BLaER1 treated with 17β-estradiol and CSF1 and Interleukin-3, amounts not matched to agents 10 nM and 100 nM (cell line): ENCODE data around the gene CDC42BPA.
"Not testable (repeated sequence)": the region's sequence is repeated elsewhere in the genome, so short reads cannot be mapped to it uniquely, and the experiment has no call there.

ENCODE experiments used
- H3K27ac ChIP-seq, 11 experiments: shearing (Covaris generic); formaldehyde crosslinking; 2 replicates each; pipeline ENCODE4 v1.8.1; 2022
- H3K27me3 ChIP-seq, 11 experiments: shearing (Covaris generic); formaldehyde crosslinking; 2 replicates each; pipeline ENCODE4 v1.8.1; 2022
- H3K36me3 ChIP-seq, 11 experiments: shearing (Covaris generic); formaldehyde crosslinking; 2 replicates each; pipeline ENCODE4 v1.8.1; 2022
- H3K4me1 ChIP-seq, 10 experiments: shearing (Covaris generic); formaldehyde crosslinking; 2 replicates each; pipeline ENCODE4 v1.8.1; 2022
- H3K4me2 ChIP-seq, 11 experiments: shearing (Covaris generic); formaldehyde crosslinking; 2 replicates each; pipeline ENCODE4 v1.8.1; 2022
- H3K4me3 ChIP-seq, 10 experiments: shearing (Covaris generic); formaldehyde crosslinking; 2 replicates each; pipeline ENCODE4 v1.8.1; 2022
- H3K9ac ChIP-seq, 11 experiments: shearing (Covaris generic); formaldehyde crosslinking; 2 replicates each; pipeline ENCODE4 v1.8.1; 2022
- H3K9me3 ChIP-seq, 11 experiments: shearing (Covaris generic); formaldehyde crosslinking; replicated peaks in 1 of 11; 2 replicates each; pipeline ENCODE4 v1.8.1; 2022
- H4K20me1 ChIP-seq, 11 experiments: shearing (Covaris generic); formaldehyde crosslinking; 2 replicates each; pipeline ENCODE4 v1.8.1; 2022
- Cebpa-rat ChIP-seq, 11 experiments: shearing (Covaris generic); IDR thresholded peaks; 2 replicates each; pipeline ENCODE4 v1.8.1; 2022

Gene CDC42BPA

GRCh38 chr1:227257964-227258363, 60.3 kb downstream of the CDC42BPA start:
- Histone ChIP-seq H3K4me3 (no peak overlapping the region), H3K9me3 (no peaks in the 10 kb centered on the region), H3K36me3 (no peaks in the 10 kb centered on the region), H3K27ac (no peak overlapping the region), H4K20me1 (peaks cover 0 to 14% (median 0%) of the 10 kb centered on the region in 11 experiments; a peak in 1 of 22 replicates), H3K4me1 (no peaks in the 10 kb centered on the region), H3K4me2 (no peak overlapping the region), H3K9ac (no peak overlapping the region), H3K27me3 (no peaks in the 10 kb centered on the region)
- no peak for TF ChIP-seq Cebpa-rat (IDR thresholded peaks at IDR 0.05)

- no peak for TF ChIP-seq Cebpa-rat (IDR thresholded peaks at IDR 0.05)
- Histone ChIP-seq H3K4me3 (no peak overlapping the region), H4K20me1 (peaks cover 0 to 2% (median 0%) of the 10 kb centered on the region in 11 experiments; a peak in 1 of 22 replicates), H3K4me1 (no peaks in the 10 kb centered on the region), H3K27me3 (no peaks in the 10 kb centered on the region), H3K36me3 (no peaks in the 10 kb centered on the region), H3K27ac (no peak overlapping the region), H3K9me3 (no peaks in the 10 kb centered on the region), H3K4me2 (no peak overlapping the region), H3K9ac (no peak overlapping the region)
Measured at GRCh38 chr1:227255086-227255732, 63.1 kb downstream of the CDC42BPA start.

DNA sequence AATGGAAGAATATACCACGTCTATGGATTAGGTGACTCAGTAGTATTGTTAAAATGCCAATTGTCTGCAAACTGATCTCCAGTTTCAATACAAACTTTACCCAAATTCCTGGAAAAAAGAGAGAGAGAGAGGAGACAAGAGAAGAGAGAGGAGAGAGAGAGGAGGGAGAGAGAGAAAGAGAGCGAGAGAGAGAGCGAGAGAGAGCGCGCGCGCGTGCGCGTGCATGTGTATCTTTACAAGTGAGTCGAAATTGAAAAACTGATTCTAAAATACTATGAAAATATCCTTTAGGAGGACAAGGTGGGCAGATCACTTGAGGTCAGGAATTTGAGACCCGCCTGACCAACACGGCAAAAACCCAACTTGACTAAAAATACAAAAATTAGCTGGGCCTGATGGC, 65.2 kb downstream of the CDC42BPA start:
- H3K4me1 ChIP-seq: no peaks in the 10 kb centered on the region

DNA sequence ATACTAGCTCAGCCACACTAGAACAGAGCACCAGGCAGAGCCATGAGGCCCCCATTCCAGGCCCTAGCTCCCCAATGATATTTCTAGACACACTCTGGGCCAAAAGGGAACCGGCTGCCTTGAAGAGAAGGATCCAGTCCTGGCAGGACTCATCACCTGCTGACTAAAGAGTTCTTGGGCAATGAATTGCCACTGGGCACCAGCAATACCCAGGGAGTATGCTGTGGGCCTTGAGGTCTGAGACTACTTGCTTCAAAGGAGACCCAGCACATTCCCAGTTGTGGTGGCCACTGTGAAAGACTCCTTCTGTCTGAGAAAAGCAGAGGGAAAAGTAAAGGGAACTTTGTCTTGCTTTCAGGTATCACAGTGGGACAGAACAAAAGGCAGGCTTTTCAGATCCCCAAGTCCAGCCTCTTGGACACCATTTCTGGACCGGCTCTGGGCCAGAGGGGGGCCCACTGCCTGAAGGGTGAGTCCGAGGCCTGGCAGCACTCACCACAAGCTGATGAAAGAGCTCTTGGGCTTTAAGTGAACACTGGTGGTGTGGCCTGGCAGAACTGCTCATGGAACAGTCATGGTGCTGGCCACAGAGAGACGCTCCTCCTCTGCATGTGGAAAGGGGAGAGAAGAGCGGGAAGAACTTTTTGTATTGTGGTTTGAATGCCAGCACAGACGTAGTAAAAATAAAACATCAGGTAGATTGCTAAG, 72.5 kb downstream of the CDC42BPA start:
- H3K4me2 ChIP-seq: no peak overlapping the region
- H3K9ac ChIP-seq: no peak overlapping the region
- H3K27me3 ChIP-seq: no peaks in the 10 kb centered on the region
- H3K4me3 ChIP-seq: no peak overlapping the region
- peaks cover 0 to 5% (median 0%) of the 10 kb centered on the region in 11 experiments; a peak in 3 of 22 replicates for H4K20me1 ChIP-seq
- H3K36me3 ChIP-seq: peaks cover 0 to 27% (median 0%) of the 10 kb centered on the region in 11 experiments; a peak in 7 of 22 replicates
- peaks cover 5 to 28% (median 10%) of the 10 kb centered on the region in 11 experiments; a peak in 18 of 22 replicates for H3K9me3 ChIP-seq
- H3K4me1 ChIP-seq: no peaks in the 10 kb centered on the region
- no peak overlapping the region for H3K27ac ChIP-seq
- TF ChIP-seq Cebpa-rat (IDR thresholded peaks at IDR 0.05): no peak

More for the DNA sequence above, 65.2 kb downstream of the CDC42BPA start:
- Histone ChIP-seq H3K36me3 (0 out of 22 replicates have a peak, but pooled peaks cover 0 to 2% (median 0%) of the 10 kb centered on the region in 11 experiments), H3K27ac (no peak overlapping the region), H3K9ac (no peak overlapping the region), H4K20me1 (no peaks in the 10 kb centered on the region), H3K4me2 (no peak overlapping the region), H3K4me3 (no peak overlapping the region), H3K27me3 (no peaks in the 10 kb centered on the region), H3K9me3 (peaks cover 0 to 8% (median 0%) of the 10 kb centered on the region in 11 experiments; a peak in 6 of 22 replicates)
- TF ChIP-seq Cebpa-rat (IDR thresholded peaks at IDR 0.05): no peak

DNA sequence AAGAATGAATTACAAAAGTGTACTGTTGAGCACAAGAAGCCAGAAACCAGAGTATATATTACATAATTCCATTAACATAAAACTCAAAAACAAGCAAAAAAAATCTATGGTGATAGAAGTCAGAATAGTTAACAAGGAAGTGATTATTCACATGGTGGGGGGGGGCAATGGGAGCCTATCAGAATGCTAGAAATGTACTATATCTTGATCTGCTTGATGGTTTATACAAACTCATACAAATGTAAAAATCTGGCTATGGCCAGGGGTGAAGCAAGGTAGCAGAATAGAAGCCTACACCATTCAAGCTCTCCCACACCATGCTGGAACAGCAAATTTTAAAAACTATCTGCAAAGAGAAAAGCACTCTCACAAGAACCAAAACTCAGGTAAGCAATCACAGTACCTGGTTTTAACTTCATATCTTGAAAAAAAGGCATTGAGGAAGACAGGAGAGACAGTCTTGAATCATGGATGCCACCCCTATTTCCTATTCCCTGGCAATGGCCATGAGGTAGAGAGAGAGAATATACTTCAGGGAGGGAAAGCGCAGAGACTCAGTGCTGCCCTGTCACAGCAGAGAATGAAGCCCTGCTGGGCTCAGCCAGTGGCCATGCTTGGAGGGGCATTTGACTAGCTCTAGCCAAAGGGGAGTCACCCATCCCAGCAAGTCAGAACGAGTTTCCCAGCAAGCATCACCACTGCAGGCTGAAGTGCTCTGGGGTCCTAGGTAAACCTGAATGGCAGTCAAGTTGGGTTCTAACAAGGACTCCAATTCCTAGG, 73.8 kb downstream of the CDC42BPA start:
- no peaks in the 10 kb centered on the region for H3K27me3 ChIP-seq
- H3K9ac ChIP-seq: no peak overlapping the region

GRCh38 chr1:227242811-227243682, 75.2 kb downstream of the CDC42BPA start:
- peaks cover 0 to 25% (median 0%) of the 10 kb centered on the region in 11 experiments; a peak in 7 of 22 replicates for H3K36me3 ChIP-seq
- H3K27ac ChIP-seq: no peak overlapping the region
- H3K4me1 ChIP-seq: no peaks in the 10 kb centered on the region
- H3K4me2 ChIP-seq: no peak overlapping the region
- no peaks in the 10 kb centered on the region for H3K27me3 ChIP-seq
- H4K20me1 ChIP-seq: peaks cover 0 to 5% (median 0%) of the 10 kb centered on the region in 11 experiments; a peak in 3 of 22 replicates
- peaks cover 5 to 27% (median 10%) of the 10 kb centered on the region in 11 experiments; a peak in 18 of 22 replicates for H3K9me3 ChIP-seq
- H3K9ac ChIP-seq: no peak overlapping the region
- H3K4me3 ChIP-seq: no peak overlapping the region
- no peak for TF ChIP-seq Cebpa-rat (IDR thresholded peaks at IDR 0.05)

More for the DNA sequence above, 73.8 kb downstream of the CDC42BPA start:
- H3K4me1 ChIP-seq: no peaks in the 10 kb centered on the region
- H3K4me3 ChIP-seq: no peak overlapping the region
- TF ChIP-seq Cebpa-rat (IDR thresholded peaks at IDR 0.05): no peak
- H3K27ac ChIP-seq: no peak overlapping the region
- peaks cover 0 to 27% (median 0%) of the 10 kb centered on the region in 11 experiments; a peak in 7 of 22 replicates for H3K36me3 ChIP-seq
- peaks cover 0 to 5% (median 0%) of the 10 kb centered on the region in 11 experiments; a peak in 3 of 22 replicates for H4K20me1 ChIP-seq
- no peak overlapping the region for H3K4me2 ChIP-seq
- H3K9me3 ChIP-seq: peaks cover 5 to 28% (median 10%) of the 10 kb centered on the region in 11 experiments; a peak in 18 of 22 replicates

DNA sequence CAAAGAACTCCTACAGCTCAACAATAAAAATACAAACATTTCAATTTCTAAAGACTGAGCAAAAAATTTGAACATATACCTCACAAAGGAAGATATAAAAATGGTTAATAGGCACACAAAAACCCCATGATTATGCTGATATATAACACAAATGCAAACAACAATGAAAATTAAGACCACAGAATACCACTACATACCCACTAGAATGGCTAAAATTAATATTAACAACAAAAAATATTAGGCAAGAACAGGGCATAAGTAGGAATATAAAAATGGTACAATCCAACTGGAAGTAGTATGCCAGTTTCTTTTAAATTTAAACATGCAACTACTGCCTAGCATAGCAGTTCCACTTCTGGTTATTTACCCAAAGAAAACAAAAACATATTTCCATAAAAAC, 77.3 kb downstream of the CDC42BPA start:
- Histone ChIP-seq H3K9ac (no peak overlapping the region), H3K36me3 (peaks cover 0 to 8% (median 0%) of the 10 kb centered on the region in 11 experiments; a peak in 7 of 22 replicates), H4K20me1 (peaks cover 0 to 5% (median 0%) of the 10 kb centered on the region in 11 experiments; a peak in 3 of 22 replicates), H3K9me3 (peaks cover 0 to 6% (median 0%) of the 10 kb centered on the region in 11 experiments; a peak in 3 of 22 replicates), H3K27ac (no peak overlapping the region), H3K4me1 (no peaks in the 10 kb centered on the region), H3K4me3 (no peak overlapping the region), H3K4me2 (no peak overlapping the region), H3K27me3 (no peaks in the 10 kb centered on the region)
- TF ChIP-seq Cebpa-rat (IDR thresholded peaks at IDR 0.05): no peak

GRCh38 chr1:227234998-227235405, 83.3 kb downstream of the CDC42BPA start:
- Histone ChIP-seq H3K4me2 (no peak overlapping the region), H4K20me1 (no peaks in the 10 kb centered on the region; a peak in 2 of 22 replicates), H3K9me3 (peaks cover under 1 to 20% (median 9%) of the 10 kb centered on the region in 11 experiments; a peak in 11 of 22 replicates), H3K9ac (no peak overlapping the region), H3K4me3 (no peak overlapping the region), H3K27ac (no peak overlapping the region), H3K36me3 (peaks cover 0 to 6% (median 0%) of the 10 kb centered on the region in 11 experiments; a peak in 2 of 22 replicates), H3K4me1 (no peaks in the 10 kb centered on the region), H3K27me3 (no peaks in the 10 kb centered on the region)
- TF ChIP-seq Cebpa-rat (IDR thresholded peaks at IDR 0.05): no peak

DNA sequence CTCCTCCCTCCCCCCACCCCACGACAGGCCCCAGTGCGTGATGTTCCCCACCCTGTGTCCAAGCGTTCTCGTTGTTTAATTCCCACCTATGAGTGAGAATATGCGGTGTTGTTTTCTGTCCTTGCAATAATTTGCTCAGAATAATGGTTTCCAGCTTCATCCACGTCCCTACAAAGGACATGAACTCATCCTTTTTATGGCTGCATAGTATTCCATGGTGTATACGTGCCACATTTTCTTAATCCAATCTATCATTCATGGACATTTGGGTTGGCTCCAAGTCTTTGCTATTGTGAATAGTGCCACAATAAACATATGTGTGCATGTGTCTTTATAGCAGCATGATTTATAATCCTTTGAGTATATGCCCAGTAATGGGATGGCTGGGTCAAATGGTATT, 87.2 kb downstream of the CDC42BPA start:
- H3K4me3 ChIP-seq, H4K20me1 ChIP-seq, H3K36me3 ChIP-seq, H3K9ac ChIP-seq, H3K4me2 ChIP-seq, H3K27ac ChIP-seq, H3K27me3 ChIP-seq, H3K4me1 ChIP-seq: not testable (repeated sequence)
- H3K9me3 ChIP-seq: peaks cover 3 to 20% (median 9%) of the 10 kb centered on the region in 11 experiments; a peak in 12 of 22 replicates
